Stimulated activated CD8-positive, alpha-beta memory T cell treated with anti-CD3 and anti-CD28 coated beads, Interleukin-12 subunit alpha, Interleukin-12 subunit beta, amount 100 ng/mL, for 1 hour (primary cell): Measurements from ENCODE around the gene GASK1B.

ENCODE experiments used
- DNase-seq: peaks from one replicate; pipeline ENCODE4 v3.0.0-alpha.2; 2020; ENCODE audit warnings: low read depth

GASK1B gene

DNA sequence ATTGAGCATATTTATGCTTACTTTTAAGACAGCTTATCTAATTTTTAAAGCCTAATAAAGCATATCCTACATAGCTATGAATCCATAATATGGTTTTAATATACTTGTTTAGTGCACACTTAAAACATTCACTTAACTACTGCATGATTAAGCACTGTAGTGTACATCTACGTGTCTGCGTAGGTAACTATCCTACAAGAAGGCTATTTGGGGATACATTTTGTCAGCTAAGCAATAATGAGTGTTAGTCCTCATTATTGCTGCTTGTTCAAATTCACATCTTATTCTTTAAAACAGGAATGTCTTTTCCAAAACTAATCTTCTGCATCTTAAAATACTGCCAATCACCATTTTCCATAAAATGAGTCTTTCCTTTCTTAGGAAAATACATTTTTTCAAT, 38.6 kb downstream of the GASK1B start:
- no peak for DNase-seq

GRCh38 chr4:158133551-158133950, 39.3 kb downstream of the GASK1B start:
- no peak for DNase-seq

- DNase-seq: no peak
These were observed 41.8 kb downstream of the GASK1B start for GRCh38 chr4:158131027-158131426.

DNA sequence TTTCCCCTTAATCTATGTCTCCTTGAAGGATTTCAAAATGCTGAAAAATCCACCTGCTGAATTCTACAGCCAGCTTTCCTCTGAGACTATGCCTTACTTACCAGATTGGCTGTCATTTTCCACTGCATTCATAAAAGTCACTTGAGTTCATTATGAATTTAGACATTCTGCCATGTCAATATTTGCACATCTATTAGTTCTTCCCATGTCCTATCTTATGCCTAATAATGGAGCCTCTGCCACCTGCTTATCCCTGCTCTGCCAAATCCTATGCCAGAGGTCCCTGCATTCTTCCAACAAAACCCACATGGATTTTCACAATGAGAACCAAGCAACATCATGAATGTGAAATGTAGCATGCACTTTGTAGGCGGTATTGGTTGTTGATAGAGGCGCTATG, 42.6 kb downstream of the GASK1B start:
- DNase-seq: no peak

DNA sequence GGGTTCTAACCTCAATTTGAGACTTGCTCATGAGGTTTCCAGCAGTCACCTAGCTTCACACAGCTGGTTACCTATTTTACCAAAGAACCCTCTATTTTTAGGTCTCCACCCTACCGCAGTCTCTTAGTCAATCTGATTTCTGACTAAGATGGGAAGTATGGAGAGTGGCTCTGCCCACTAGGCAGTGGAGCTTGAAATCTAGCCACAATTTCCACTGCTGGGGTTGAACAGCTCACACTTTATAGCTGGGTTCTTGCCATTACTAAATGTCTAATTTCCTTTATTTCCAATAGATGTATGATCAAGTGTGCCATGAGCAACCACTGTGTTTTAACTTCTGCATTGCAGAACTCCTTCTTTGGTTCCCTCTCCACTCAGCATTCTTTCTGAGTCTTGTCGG, 43.1 kb downstream of the GASK1B start:
- DNase-seq: no peak

GRCh38 chr4:158128540-158128939, 44.3 kb downstream of the GASK1B start:
- DNase-seq: no peak

DNA sequence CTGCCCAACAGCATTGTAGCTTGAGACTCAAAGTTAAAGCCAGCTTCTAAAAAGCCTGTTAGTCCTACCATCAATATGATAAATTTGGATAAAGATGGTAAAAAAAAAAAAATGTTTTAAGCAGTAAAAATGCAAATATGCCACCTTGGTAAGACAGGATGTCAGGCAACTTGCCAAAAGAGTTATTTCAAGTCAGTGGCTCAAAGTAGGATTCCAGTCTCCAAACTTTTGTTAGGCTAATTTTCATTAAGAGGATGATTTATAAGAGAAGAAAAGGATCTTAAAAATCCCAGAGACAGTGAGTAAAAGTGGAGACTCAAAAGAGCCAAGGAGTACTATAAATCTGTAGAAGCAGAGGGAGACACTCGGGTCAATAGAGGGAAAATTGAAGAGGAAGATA, 47.5 kb downstream of the GASK1B start:
- DNase-seq: no peak
